Stomach smooth muscle (tissue), 2 donors: ENCODE measurements around the gene SCUBE1.

Experiments used
- H3K27ac ChIP-seq: one replicate; pipeline ENCODE4 v1.7.0; 2013; ENCODE audit warnings: mild to moderate bottlenecking, low read length, inconsistent platforms
- H3K27me3 ChIP-seq, 2 donors: one replicate each; pipeline ENCODE4 v1.7.0; 2013; ENCODE audit warnings: low read length in 2 of 2; ENCODE audit not compliant: insufficient read depth in 2 of 2, control insufficient read depth in 1 of 2
- H3K36me3 ChIP-seq, 2 donors: one replicate each; pipeline ENCODE4 v1.7.0; 2013; ENCODE audit warnings: low read length in 2 of 2; ENCODE audit not compliant: control insufficient read depth in 2 of 2, insufficient read depth in 2 of 2
- H3K4me1 ChIP-seq: one replicate; pipeline ENCODE4 v1.7.0; 2013; ENCODE audit warnings: low read length; ENCODE audit not compliant: control insufficient read depth, insufficient read depth
- H3K4me3 ChIP-seq, 2 donors: one replicate each; pipeline ENCODE4 v1.7.0; 2013; ENCODE audit warnings: low read length in 2 of 2
- H3K9ac ChIP-seq, 2 donors: one replicate each; pipeline ENCODE4 v1.7.0; 2013; ENCODE audit warnings: low read length in 2 of 2, mild to moderate bottlenecking in 1 of 2
- H3K9me3 ChIP-seq, 2 donors: one replicate each; pipeline ENCODE4 v1.7.0; 2013; ENCODE audit warnings: low read length in 2 of 2; ENCODE audit not compliant: control insufficient read depth in 2 of 2
- donor health status: healthy.
- donor health status: Pancreatic carcinoma.

The SCUBE1 gene

GRCh38 chr22:43185860-43186261 lies 157.3 kb downstream of the SCUBE1 start:
- Histone ChIP-seq H3K4me1 (peaks cover 12% of the 10 kb centered on the region), H3K36me3 (peaks cover 0 to 6% of the 10 kb centered on the region in 2 donors), H3K9ac (peak overlapping the region; percentile 62 to 72), H3K4me3 (peak overlapping the region; percentile 79), H3K27me3 (no peaks in the 10 kb centered on the region), H3K9me3 (no peaks in the 10 kb centered on the region), H3K27ac (peak overlapping the region; percentile 46)

- no peak overlapping the region for H3K27ac ChIP-seq
- H3K36me3 ChIP-seq: peaks cover 13 to 18% of the 10 kb centered on the region in 2 donors
- no peaks in the 10 kb centered on the region for H3K9me3 ChIP-seq
- H3K9ac ChIP-seq: no peak overlapping the region
- H3K4me1 ChIP-seq: peaks cover 12% of the 10 kb centered on the region
- no peak overlapping the region for H3K4me3 ChIP-seq
- H3K27me3 ChIP-seq: no peaks in the 10 kb centered on the region
Observed at GRCh38 chr22:43183496-43184277, 159.5 kb downstream of the SCUBE1 start.

- H3K36me3 ChIP-seq: peaks cover 14 to 19% of the 10 kb centered on the region in 2 donors
- no peak overlapping the region for H3K9ac ChIP-seq
- H3K9me3 ChIP-seq: no peaks in the 10 kb centered on the region
- H3K27me3 ChIP-seq: no peaks in the 10 kb centered on the region
- no peak overlapping the region for H3K27ac ChIP-seq
- H3K4me1 ChIP-seq: peaks cover 12% of the 10 kb centered on the region
- no peak overlapping the region for H3K4me3 ChIP-seq
Observed at GRCh38 chr22:43182726-43183125, 160.4 kb downstream of the SCUBE1 start.

- Histone ChIP-seq H3K9me3 (no peaks in the 10 kb centered on the region), H3K4me1 (peaks cover 12% of the 10 kb centered on the region), H3K27ac (no peak overlapping the region), H3K36me3 (peaks cover 14 to 22% of the 10 kb centered on the region in 2 donors), H3K4me3 (no peak overlapping the region), H3K9ac (no peak overlapping the region), H3K27me3 (no peaks in the 10 kb centered on the region)
Observed at GRCh38 chr22:43182118-43182517, 161.1 kb downstream of the SCUBE1 start.

GRCh38 chr22:43181321-43182076 lies 161.7 kb downstream of the SCUBE1 start:
- Histone ChIP-seq H3K27me3 (no peaks in the 10 kb centered on the region), H3K9ac (no peak overlapping the region), H3K36me3 (peaks cover 14 to 22% of the 10 kb centered on the region in 2 donors), H3K27ac (no peak overlapping the region), H3K9me3 (no peaks in the 10 kb centered on the region), H3K4me1 (peaks cover 12% of the 10 kb centered on the region), H3K4me3 (no peak overlapping the region)

GRCh38 chr22:43180670-43181069 lies 162.5 kb downstream of the SCUBE1 start:
- Histone ChIP-seq H3K9me3 (no peaks in the 10 kb centered on the region), H3K4me3 (no peak overlapping the region), H3K27me3 (no peaks in the 10 kb centered on the region), H3K36me3 (peaks cover 14 to 25% of the 10 kb centered on the region in 2 donors), H3K4me1 (peaks cover 5% of the 10 kb centered on the region), H3K27ac (no peak overlapping the region), H3K9ac (no peak overlapping the region)

GRCh38 chr22:43179911-43180195 lies 163.3 kb downstream of the SCUBE1 start:
- no peaks in the 10 kb centered on the region for H3K27me3 ChIP-seq
- no peak overlapping the region for H3K9ac ChIP-seq
- H3K9me3 ChIP-seq: no peaks in the 10 kb centered on the region
- H3K4me3 ChIP-seq: no peak overlapping the region
- peaks cover 14 to 30% of the 10 kb centered on the region in 2 donors for H3K36me3 ChIP-seq
- no peak overlapping the region for H3K27ac ChIP-seq
- H3K4me1 ChIP-seq: no peaks in the 10 kb centered on the region

- H3K9me3 ChIP-seq: no peaks in the 10 kb centered on the region
- H3K27ac ChIP-seq: no peak overlapping the region
- H3K27me3 ChIP-seq: no peaks in the 10 kb centered on the region
- no peaks in the 10 kb centered on the region for H3K4me1 ChIP-seq
- H3K9ac ChIP-seq: no peak overlapping the region
- H3K36me3 ChIP-seq: peaks cover 14 to 34% of the 10 kb centered on the region in 2 donors
- no peak overlapping the region for H3K4me3 ChIP-seq
Observed at GRCh38 chr22:43179146-43179910, 163.8 kb downstream of the SCUBE1 start.

GRCh38 chr22:43177479-43177878 lies 165.7 kb downstream of the SCUBE1 start:
- Histone ChIP-seq H3K4me3 (no peak overlapping the region), H3K27ac (no peak overlapping the region), H3K9ac (no peak overlapping the region), H3K9me3 (no peaks in the 10 kb centered on the region), H3K27me3 (no peaks in the 10 kb centered on the region), H3K36me3 (peaks cover 22 to 43% of the 10 kb centered on the region in 2 donors), H3K4me1 (no peaks in the 10 kb centered on the region)

GRCh38 chr22:43176090-43176489 lies 167.1 kb downstream of the SCUBE1 start:
- Histone ChIP-seq H3K9ac (no peak overlapping the region), H3K27me3 (no peaks in the 10 kb centered on the region), H3K36me3 (peaks cover 23 to 46% of the 10 kb centered on the region in 2 donors), H3K4me3 (no peak overlapping the region), H3K27ac (no peak overlapping the region), H3K9me3 (no peaks in the 10 kb centered on the region), H3K4me1 (no peaks in the 10 kb centered on the region)
